ENCODE results near the gene ZNF44. TPM values are rescaled to one million over a fixed set of nuclear protein-coding genes. Genes with fewer than 3 reads are reported as not detected.

The ZNF44 gene
- total and polyA plus RNA-seq, 9 of the 15 experiments (the other 6 are each of a cell fraction or from before 2014, with no cell fraction given), result 2.6 to 8.3 (median 4.4) TPM

- TF ChIP-seq HNRNPLL (IDR thresholded peaks at IDR 0.05; ENCODE audit: low read depth, low read length, poor library complexity, severe bottlenecking) (no peak), DEAF1 (CRISPR knock-in tag; IDR thresholded peaks at IDR 0.05) (no peak), NR2F6 (CRISPR knock-in tag; IDR thresholded peaks at IDR 0.05) (no peak), NR3C1 (CRISPR knock-in tag; IDR thresholded peaks at IDR 0.05) (no peak), PTTG1 (tag; IDR thresholded peaks at IDR 0.05; ENCODE audit: low read depth) (no peak), NR4A1 (CRISPR knock-in tag; IDR thresholded peaks at IDR 0.05) (no peak), NR4A1 (tag; IDR thresholded peaks at IDR 0.05) (no peak), FOXM1 (IDR thresholded peaks at IDR 0.05; ENCODE audit: low read depth) (no peak), FOXM1 (CRISPR knock-in tag; IDR thresholded peaks at IDR 0.05; ENCODE audit: low read depth) (no peak), SIX5 (IDR thresholded peaks at IDR 0.05; ENCODE audit: borderline replicate concordance in 1 of 2, insufficient read depth in 1 of 2, low read depth in 1 of 2, low read length in 2 of 2) (no peak), ZNF239 (CRISPR knock-in tag; IDR thresholded peaks at IDR 0.05) (no peak), TEAD2 (tag; IDR thresholded peaks at IDR 0.05) (no peak), ZBTB34 (CRISPR knock-in tag; IDR thresholded peaks at IDR 0.05) (no peak), HMGN3 (IDR thresholded peaks at IDR 0.05; ENCODE audit: borderline replicate concordance, extremely low read depth, insufficient read length, low read depth, low read length) (peak; percentile 50), ZNF253 (CRISPR knock-in tag; conservative IDR thresholded peaks at IDR 0.05) (no peak), TEAD1 (CRISPR knock-in tag; IDR thresholded peaks at IDR 0.05) (0 out of 4 replicates have a peak, but pooled peaks of 1 of the 2 experiments have one; percentile 8), ZNF830 (CRISPR knock-in tag; IDR thresholded peaks at IDR 0.05) (no peak), KDM5B (IDR thresholded peaks at IDR 0.05; ENCODE audit: insufficient replicate concordance, low read depth, low read length) (peak; percentile 41), TFAM (CRISPR knock-in tag; conservative IDR thresholded peaks at IDR 0.05) (no peak), E2F3 (CRISPR knock-in tag; IDR thresholded peaks at IDR 0.05) (no peak), PHF8 (IDR thresholded peaks at IDR 0.05; ENCODE audit: borderline replicate concordance, low read length) (peak; percentile 65), MYNN (IDR thresholded peaks at IDR 0.05) (0 out of 2 replicates have a peak, but pooled peaks have one; percentile 52), MYNN (CRISPR knock-in tag; IDR thresholded peaks at IDR 0.05) (no peak), TFAP4 (CRISPR knock-in tag; IDR thresholded peaks at IDR 0.05; ENCODE audit: borderline replicate concordance) (peak; percentile 59; the same call in 1 of the 2 replicates), GTF2A2 (tag; IDR thresholded peaks at IDR 0.05) (no peak), PRMT5 (CRISPR knock-in tag; IDR thresholded peaks at IDR 0.05) (no peak)
Measured at GRCh38 chr19:12294249-12295158, at the start of gene ZNF44 (continued).

Measured in K562 (cell line).